Measurements from ENCODE around the gene BIRC6.
"Not testable (repeated sequence)": the region's sequence is repeated elsewhere in the genome, so short reads cannot be mapped to it uniquely, and the experiment has no call there.

Gene BIRC6

DNA sequence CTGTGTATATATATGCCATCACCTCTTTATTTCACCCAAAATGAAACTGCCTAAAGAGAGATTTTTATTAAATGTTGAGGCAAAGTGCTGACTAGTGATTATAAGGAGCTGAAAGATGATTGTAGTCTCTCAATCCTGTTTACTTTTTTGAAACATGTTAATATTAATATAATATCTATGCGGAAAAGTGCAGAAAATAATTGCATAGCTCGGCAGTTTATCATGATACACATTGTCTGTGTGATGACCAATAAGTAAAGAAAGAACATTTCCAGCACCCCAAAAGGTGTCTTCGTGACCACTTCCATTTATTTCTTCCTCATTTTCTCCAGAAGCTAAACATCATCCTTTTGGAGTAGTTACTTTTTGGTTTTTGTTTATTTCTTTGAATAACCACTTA lies 99.0 kb downstream of the BIRC6 start:
- peaks cover 29% of the 10 kb centered on the region for H3K4me1 Mint-ChIP-seq
- H3K27me3 Mint-ChIP-seq: no peaks in the 10 kb centered on the region
- no peaks in the 10 kb centered on the region for H3K9me3 Mint-ChIP-seq
- H3K27ac Mint-ChIP-seq: no peak overlapping the region
- ATAC-seq: no peak
- no peak overlapping the region for H3K4me3 Mint-ChIP-seq
- peaks cover 66% of the 10 kb centered on the region for H3K36me3 Mint-ChIP-seq

DNA sequence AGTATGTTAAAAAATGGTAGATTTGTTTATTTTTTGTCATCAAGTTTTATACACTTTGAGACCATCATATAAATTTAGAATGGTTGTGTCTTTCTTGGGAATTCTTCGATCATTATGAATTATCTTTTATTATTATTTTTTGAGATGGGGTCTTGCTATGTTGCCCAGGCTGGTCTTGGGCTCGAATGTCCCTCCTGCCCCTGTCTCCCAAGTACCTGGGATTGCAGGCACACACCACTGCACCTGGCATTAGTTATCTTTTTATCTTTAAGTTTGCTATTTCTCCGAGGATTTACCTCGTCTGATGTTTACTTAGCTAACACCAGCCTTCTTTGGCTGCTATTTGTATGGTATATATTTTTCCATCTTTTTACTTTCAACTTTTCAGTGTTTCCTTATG lies 100.0 kb downstream of the BIRC6 start:
- Mint-ChIP-seq H3K27me3 (no peaks in the 10 kb centered on the region), H3K27ac (no peak overlapping the region), H3K4me1 (peaks cover 29% of the 10 kb centered on the region), H3K4me3 (no peak overlapping the region), H3K36me3 (peaks cover 60% of the 10 kb centered on the region), H3K9me3 (no peaks in the 10 kb centered on the region)
- no peak for ATAC-seq

- no peak overlapping the region for H3K4me3 Mint-ChIP-seq
- H3K4me1 Mint-ChIP-seq: peaks cover 23% of the 10 kb centered on the region
- H3K36me3 Mint-ChIP-seq: peaks cover 64% of the 10 kb centered on the region
- no peaks in the 10 kb centered on the region for H3K9me3 Mint-ChIP-seq
- no peak overlapping the region for H3K27ac Mint-ChIP-seq
- H3K27me3 Mint-ChIP-seq: no peaks in the 10 kb centered on the region
- no peak for ATAC-seq
These were observed 101.0 kb downstream of the BIRC6 start for GRCh38 chr2:32457814-32458213.

- ATAC-seq, H3K9me3 Mint-ChIP-seq, H3K27ac Mint-ChIP-seq, H3K27me3 Mint-ChIP-seq, H3K4me3 Mint-ChIP-seq: not testable (repeated sequence)
- H3K4me1 Mint-ChIP-seq: peaks cover 15% of the 10 kb centered on the region
- H3K36me3 Mint-ChIP-seq: peaks cover 74% of the 10 kb centered on the region
These were observed 104.0 kb downstream of the BIRC6 start for GRCh38 chr2:32460861-32461260.

DNA sequence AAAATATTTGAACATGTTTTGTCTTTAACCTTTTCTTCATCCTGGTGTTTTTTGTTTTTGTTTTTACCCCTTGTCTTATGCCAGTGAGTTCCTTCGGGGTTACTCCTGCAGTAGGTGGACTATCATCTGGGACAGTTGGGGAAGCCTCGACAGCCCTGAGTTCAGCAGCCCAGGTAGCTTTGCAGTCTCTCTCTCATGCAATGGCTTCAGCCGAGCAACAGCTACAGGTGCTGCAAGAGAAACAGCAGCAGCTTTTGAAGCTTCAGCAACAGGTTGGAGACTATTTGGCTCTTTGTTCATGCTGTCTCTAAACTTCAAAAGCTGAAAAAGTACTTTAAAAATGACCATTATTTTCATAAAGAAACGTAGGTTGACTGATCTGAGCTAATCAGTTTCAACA lies 106.3 kb downstream of the BIRC6 start:
- H3K36me3 Mint-ChIP-seq: peaks cover 76% of the 10 kb centered on the region
- H3K27ac Mint-ChIP-seq: no peak overlapping the region
- no peak for ATAC-seq
- H3K27me3 Mint-ChIP-seq: no peaks in the 10 kb centered on the region
- H3K4me3 Mint-ChIP-seq: no peak overlapping the region
- peaks cover 12% of the 10 kb centered on the region for H3K4me1 Mint-ChIP-seq
- H3K9me3 Mint-ChIP-seq: no peaks in the 10 kb centered on the region

DNA sequence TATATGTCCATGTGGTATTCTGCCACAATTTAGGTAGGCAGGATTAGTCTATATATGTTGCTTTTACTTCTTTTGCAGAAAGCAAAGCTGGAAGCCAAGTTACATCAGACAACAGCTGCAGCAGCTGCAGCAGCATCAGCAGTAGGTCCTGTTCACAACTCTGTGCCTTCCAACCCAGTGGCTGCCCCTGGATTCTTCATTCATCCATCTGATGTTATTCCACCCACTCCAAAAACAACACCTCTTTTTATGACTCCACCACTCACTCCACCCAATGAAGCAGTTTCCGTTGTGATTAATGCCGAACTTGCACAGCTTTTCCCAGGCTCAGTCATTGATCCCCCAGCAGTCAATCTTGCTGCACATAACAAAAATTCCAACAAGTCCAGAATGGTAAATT lies 107.6 kb downstream of the BIRC6 start:
- Mint-ChIP-seq H3K9me3 (no peaks in the 10 kb centered on the region), H3K4me1 (peaks cover under 1% of the 10 kb centered on the region), H3K36me3 (peaks cover 75% of the 10 kb centered on the region), H3K4me3 (no peak overlapping the region), H3K27ac (no peak overlapping the region), H3K27me3 (no peaks in the 10 kb centered on the region)
- ATAC-seq: no peak

DNA sequence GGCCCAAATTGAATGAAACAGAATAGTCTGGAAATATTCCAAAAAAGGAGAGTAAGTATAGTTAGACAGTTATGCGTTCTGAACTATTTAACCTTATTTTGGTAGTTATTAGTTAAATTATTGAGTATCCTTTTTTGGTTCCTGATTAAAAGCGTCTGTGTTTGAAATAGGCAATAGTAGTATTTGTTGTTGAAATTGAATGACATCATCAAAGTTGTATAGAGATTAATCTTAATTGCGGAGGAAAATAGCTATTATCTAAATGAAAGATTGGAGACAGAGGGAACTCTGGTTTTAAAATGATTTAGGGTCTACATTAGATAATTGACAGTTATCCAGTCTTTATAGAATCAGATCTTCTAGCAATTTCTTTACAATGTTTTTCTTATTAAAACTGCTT lies 115.8 kb downstream of the BIRC6 start:
- H3K36me3 Mint-ChIP-seq: peaks cover 51% of the 10 kb centered on the region

GRCh38 chr2:32474381-32474780 lies 117.6 kb downstream of the BIRC6 start:
- no peak overlapping the region for H3K4me3 Mint-ChIP-seq
- no peak for ATAC-seq
- no peaks in the 10 kb centered on the region for H3K9me3 Mint-ChIP-seq
- no peak overlapping the region for H3K27ac Mint-ChIP-seq
- no peaks in the 10 kb centered on the region for H3K27me3 Mint-ChIP-seq
- H3K4me1 Mint-ChIP-seq: peaks cover 6% of the 10 kb centered on the region
- peaks cover 40% of the 10 kb centered on the region for H3K36me3 Mint-ChIP-seq

More for the DNA sequence above, 115.8 kb downstream of the BIRC6 start:
- no peaks in the 10 kb centered on the region for H3K27me3 Mint-ChIP-seq
- no peak overlapping the region for H3K4me3 Mint-ChIP-seq
- H3K27ac Mint-ChIP-seq: peak overlapping the region; percentile 70
- no peak for ATAC-seq
- H3K9me3 Mint-ChIP-seq: no peaks in the 10 kb centered on the region
- H3K4me1 Mint-ChIP-seq: peaks cover 6% of the 10 kb centered on the region

DNA sequence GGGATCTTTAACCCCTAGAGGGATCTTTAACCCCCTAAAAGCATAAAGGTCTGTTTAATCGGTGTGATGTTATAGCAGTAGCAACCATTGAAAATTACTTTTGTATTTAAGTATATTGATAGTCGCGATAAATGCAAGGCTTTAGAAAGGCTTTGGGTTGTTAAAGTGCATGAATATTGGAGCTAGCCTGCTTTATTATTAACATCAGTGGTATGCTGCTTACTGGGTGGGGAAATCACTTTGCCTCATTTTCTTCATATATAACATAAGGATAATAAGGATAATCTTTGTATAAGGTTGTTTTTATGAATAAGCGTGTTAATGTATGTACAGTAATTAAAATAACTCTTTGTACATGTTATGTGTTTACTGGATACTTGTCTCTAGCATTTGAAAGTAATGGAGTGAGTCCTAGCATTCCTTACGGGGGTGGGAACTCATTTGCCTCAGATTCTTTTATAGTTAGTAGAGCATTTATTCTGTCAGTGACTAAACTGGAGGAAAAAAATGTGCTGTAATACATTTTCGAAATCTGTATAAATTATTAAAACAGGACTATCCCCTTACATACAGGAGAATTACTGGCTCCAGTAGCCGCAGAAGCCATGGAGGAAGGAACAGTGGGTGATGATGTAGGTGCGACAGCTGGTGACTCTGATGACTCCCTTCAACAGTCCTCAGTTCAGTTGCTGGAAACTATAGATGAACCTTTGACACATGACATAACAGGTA lies 122.2 kb downstream of the BIRC6 start:
- H3K27me3 Mint-ChIP-seq: no peaks in the 10 kb centered on the region

DNA sequence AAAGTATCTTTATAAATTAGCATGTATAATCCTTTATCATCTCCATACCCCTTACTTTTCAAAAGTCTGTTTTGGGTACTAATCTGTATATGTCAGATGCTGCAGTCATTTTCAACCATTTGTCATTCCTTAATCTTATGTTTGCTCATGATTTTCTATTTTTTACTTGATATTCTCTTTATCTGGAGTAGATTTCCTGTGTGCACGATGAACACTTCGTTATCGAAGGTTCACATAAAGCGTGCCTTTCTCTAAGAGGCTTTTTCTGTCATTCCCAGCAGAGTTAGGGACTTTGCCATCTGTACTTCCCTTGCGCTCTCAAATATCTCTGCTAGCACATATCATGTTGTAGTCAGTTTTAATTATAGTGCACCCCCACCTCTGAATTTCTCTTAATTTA lies 123.2 kb downstream of the BIRC6 start:
- H3K27ac Mint-ChIP-seq: peak overlapping the region; percentile 35
- no peak for ATAC-seq
- peaks cover 2% of the 10 kb centered on the region for H3K4me1 Mint-ChIP-seq
- no peaks in the 10 kb centered on the region for H3K9me3 Mint-ChIP-seq
- peaks cover 36% of the 10 kb centered on the region for H3K36me3 Mint-ChIP-seq
- no peaks in the 10 kb centered on the region for H3K27me3 Mint-ChIP-seq
- H3K4me3 Mint-ChIP-seq: no peak overlapping the region

More for the DNA sequence above, 122.2 kb downstream of the BIRC6 start:
- Mint-ChIP-seq H3K4me3 (no peak overlapping the region), H3K36me3 (peaks cover 42% of the 10 kb centered on the region), H3K4me1 (no peaks in the 10 kb centered on the region), H3K27ac (no peak overlapping the region), H3K9me3 (no peaks in the 10 kb centered on the region)
- ATAC-seq: no peak

DNA sequence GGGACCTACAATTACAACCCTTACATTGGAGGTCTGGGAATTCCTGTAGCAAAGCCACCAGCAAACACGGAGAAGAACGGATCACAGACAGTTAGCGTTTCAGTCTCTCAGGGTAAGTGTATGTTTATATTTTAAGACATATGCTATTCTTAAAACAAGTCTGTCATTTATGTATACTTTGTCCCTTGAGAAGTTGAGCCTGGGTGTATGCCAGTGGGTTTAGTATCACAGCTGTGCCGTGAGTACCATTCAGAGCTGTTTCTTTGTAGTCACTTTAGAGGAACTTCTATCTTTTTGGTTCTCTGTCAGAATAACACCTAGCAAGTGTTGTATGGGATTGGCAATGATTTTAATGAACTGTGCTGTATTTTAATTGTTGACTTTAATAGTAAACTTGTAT lies 125.6 kb downstream of the BIRC6 start:
- Mint-ChIP-seq H3K36me3 (peaks cover 45% of the 10 kb centered on the region), H3K4me1 (peaks cover 5% of the 10 kb centered on the region), H3K27ac (no peak overlapping the region), H3K4me3 (no peak overlapping the region), H3K9me3 (no peaks in the 10 kb centered on the region), H3K27me3 (no peaks in the 10 kb centered on the region)
- no peak for ATAC-seq

GRCh38 chr2:32484937-32485336 lies 128.1 kb downstream of the BIRC6 start:
- Mint-ChIP-seq H3K4me3 (no peak overlapping the region), H3K36me3 (peaks cover 49% of the 10 kb centered on the region), H3K4me1 (peaks cover 5% of the 10 kb centered on the region), H3K27me3 (no peaks in the 10 kb centered on the region), H3K27ac (peak overlapping the region; percentile 70), H3K9me3 (no peaks in the 10 kb centered on the region)
- no peak for ATAC-seq

DNA sequence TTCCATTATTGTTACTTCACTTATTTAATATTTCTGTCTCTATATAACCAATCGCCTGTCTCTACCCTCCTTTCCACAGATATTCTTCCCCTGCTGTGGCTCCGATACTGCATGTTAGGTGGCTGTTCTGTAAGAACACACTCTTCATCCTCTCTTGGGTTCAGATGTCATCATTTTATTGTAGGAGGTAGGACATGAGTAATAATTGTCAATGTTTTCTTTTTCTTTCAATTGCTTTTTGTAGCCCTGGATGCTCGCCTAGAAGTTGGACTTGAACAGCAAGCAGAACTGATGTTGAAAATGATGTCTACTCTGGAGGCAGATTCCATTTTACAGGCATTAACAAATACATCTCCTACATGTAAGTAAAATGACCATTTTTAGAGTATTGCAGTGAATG lies 128.6 kb downstream of the BIRC6 start:
- H3K36me3 Mint-ChIP-seq: peaks cover 44% of the 10 kb centered on the region
- no peak for ATAC-seq
- H3K9me3 Mint-ChIP-seq: no peaks in the 10 kb centered on the region
- H3K4me3 Mint-ChIP-seq: no peak overlapping the region
- peak overlapping the region; percentile 70 for H3K27ac Mint-ChIP-seq
- no peaks in the 10 kb centered on the region for H3K27me3 Mint-ChIP-seq
- H3K4me1 Mint-ChIP-seq: peaks cover 5% of the 10 kb centered on the region

DNA sequence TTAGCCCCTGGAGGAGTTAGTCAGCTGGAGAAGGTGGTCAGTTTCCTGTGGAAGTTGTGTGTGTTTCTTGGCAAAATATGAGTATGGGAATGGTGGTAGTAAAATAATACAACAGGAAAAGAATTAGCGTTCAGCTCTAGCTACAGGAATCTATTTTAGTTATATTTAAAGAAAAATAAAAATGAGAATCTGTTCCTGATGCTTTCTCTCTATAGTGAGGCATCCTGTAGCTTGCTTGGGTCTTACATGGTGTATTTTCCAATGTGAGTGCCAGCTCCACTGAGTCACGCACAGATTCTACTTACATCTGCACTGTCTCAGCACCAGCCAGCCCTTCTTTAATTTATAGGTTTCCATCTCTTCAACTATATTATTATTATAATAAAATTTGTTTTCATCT lies 132.2 kb downstream of the BIRC6 start:
- no peak for ATAC-seq
- H3K4me3 Mint-ChIP-seq: no peak overlapping the region
- H3K36me3 Mint-ChIP-seq: peaks cover 29% of the 10 kb centered on the region
- H3K27ac Mint-ChIP-seq: no peak overlapping the region
- peaks cover 5% of the 10 kb centered on the region for H3K4me1 Mint-ChIP-seq
- H3K27me3 Mint-ChIP-seq: no peaks in the 10 kb centered on the region
- no peaks in the 10 kb centered on the region for H3K9me3 Mint-ChIP-seq

- Mint-ChIP-seq H3K36me3 (peaks cover 19% of the 10 kb centered on the region), H3K9me3 (no peaks in the 10 kb centered on the region), H3K27ac (no peak overlapping the region), H3K27me3 (no peaks in the 10 kb centered on the region), H3K4me1 (no peaks in the 10 kb centered on the region), H3K4me3 (no peak overlapping the region)
- no peak for ATAC-seq
These were observed 134.5 kb downstream of the BIRC6 start for GRCh38 chr2:32491346-32491745.

GRCh38 chr2:32495139-32495538 lies 138.3 kb downstream of the BIRC6 start:
- no peaks in the 10 kb centered on the region for H3K9me3 Mint-ChIP-seq
- H3K27ac Mint-ChIP-seq: no peak overlapping the region
- no peak for ATAC-seq
- no peak overlapping the region for H3K4me3 Mint-ChIP-seq
- H3K36me3 Mint-ChIP-seq: peaks cover 38% of the 10 kb centered on the region
- H3K4me1 Mint-ChIP-seq: peaks cover 9% of the 10 kb centered on the region
- no peaks in the 10 kb centered on the region for H3K27me3 Mint-ChIP-seq

Measured in stimulated activated memory B cell treated with anti-CD40 and anti-IgM and Interleukin-4, amounts not matched to agents 10 μg/mL and 1 μg/mL and 100 μg/mL, for 72 hours (primary cell).